ENCODE measurements around the gene PTPRN2.
"Not testable (repeated sequence)": the region's sequence is repeated elsewhere in the genome, so short reads cannot be mapped to it uniquely, and the experiment has no call there.

PTPRN2 gene

DNA sequence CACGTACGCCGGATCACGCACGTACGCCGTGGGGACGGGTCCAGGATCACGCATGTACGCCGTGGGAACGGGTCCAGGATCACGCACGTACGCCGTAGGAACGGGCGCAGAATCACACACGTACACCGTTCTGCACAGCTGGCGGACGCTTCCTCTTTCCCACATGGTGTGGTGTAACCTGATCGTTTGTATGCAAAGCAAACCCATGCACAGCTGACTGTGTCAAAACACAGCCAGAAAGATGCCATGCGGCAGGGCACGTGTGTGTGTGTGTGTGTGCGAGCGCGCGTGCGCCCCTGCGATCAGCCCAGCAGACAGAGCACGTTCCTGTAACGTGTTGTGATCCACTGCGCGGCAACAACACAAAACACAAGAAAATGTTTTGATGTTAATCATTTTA is 677.2 kb downstream of the PTPRN2 start:
- no peak for DNase-seq (ENCODE audit: insufficient read length, low spot score)
- TF ChIP-seq, protein P1, sequence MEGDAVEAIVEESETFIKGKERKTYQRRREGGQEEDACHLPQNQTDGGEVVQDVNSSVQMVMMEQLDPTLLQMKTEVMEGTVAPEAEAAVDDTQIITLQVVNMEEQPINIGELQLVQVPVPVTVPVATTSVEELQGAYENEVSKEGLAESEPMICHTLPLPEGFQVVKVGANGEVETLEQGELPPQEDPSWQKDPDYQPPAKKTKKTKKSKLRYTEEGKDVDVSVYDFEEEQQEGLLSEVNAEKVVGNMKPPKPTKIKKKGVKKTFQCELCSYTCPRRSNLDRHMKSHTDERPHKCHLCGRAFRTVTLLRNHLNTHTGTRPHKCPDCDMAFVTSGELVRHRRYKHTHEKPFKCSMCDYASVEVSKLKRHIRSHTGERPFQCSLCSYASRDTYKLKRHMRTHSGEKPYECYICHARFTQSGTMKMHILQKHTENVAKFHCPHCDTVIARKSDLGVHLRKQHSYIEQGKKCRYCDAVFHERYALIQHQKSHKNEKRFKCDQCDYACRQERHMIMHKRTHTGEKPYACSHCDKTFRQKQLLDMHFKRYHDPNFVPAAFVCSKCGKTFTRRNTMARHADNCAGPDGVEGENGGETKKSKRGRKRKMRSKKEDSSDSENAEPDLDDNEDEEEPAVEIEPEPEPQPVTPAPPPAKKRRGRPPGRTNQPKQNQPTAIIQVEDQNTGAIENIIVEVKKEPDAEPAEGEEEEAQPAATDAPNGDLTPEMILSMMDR (IDR thresholded peaks at IDR 0.05; ENCODE audit: insufficient read depth, missing control alignments) = no peak

DNA sequence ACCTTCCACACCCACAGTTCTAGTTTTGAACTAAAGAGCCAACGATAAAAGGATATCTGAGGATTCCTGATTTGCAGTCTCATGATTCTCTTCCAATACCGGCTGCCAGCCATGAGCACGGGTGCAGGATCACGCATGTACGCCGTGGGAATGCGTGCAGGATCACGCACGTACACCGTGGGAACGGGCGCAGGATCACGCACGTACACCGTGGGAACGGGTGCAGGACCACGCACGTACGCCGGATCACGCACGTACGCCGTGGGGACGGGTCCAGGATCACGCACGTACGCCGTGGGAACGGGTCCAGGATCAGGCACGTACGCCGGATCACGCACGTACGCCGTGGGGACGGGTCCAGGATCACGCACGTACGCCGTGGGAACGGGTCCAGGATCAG is 677.6 kb downstream of the PTPRN2 start:
- not testable (repeated sequence) for DNase-seq (ENCODE audit: insufficient read length, low spot score); FAIRE-seq

More for the DNA sequence above, 677.2 kb downstream of the PTPRN2 start:
- FAIRE-seq = no peak

DNA sequence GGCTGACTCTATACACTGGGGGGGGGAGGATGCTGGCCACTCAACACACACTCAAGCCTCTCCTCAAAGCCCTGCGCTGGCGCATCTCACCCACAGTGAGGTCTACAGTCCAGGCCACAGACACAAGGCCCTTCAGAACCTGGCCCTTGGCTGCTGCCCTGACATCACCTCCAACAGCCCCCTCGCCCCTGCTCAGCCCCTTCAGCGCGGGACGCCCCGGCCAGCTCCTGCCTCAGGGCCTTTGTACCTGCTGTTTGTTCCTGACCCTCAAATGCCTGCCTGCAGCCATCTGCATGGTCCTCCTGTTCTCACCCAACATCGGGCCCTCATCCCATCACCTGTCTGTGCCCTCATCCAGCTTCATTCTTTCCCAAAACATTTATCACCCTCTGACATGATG is 678.3 kb downstream of the PTPRN2 start:
- TF ChIP-seq, protein P1 (IDR thresholded peaks at IDR 0.05; ENCODE audit: insufficient read depth, missing control alignments) = no peak
- DNase-seq (ENCODE audit: insufficient read length, low spot score) (no peak), FAIRE-seq (no peak)

DNA sequence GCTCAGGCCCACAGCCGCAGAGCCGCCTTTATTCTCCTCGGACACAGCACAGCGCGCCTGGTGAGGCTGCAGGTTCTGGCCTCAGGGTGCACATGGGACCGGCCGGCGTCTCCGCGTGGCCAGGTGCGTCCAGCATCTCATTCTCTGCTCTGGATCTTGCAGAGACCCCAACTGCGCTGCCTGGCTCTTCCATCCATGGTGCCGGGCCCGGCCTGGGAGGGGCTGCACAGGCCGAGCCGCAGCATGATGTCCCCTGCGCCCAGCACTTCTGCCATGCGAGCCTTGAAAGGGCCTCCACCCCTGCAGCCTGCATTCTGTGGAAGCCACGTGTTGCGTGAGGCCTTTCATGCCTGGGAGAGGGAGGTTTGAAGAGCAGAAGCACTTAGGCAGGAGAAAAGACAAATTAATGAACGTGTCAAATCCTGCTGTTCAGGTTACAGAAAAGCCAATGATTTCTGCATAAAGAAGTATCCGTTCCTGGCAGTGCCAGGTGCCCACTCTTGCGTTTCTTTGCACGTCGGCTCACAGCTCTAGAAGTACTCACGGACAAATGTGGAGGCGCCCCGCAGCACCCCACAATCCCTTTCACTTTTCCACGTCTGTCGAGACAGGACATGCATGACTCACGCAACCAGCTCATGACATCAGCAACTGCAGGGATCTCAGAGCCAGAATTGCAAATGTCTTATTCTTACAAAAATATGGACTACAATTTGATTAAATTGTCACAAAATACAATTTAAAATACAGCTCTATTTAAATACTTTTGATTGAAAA is 679.4 kb downstream of the PTPRN2 start:
- DNase-seq (ENCODE audit: insufficient read length, low spot score) (no peak), FAIRE-seq (no peak)
- TF ChIP-seq, protein P1 (IDR thresholded peaks at IDR 0.05; ENCODE audit: insufficient read depth, missing control alignments) = no peak

DNA sequence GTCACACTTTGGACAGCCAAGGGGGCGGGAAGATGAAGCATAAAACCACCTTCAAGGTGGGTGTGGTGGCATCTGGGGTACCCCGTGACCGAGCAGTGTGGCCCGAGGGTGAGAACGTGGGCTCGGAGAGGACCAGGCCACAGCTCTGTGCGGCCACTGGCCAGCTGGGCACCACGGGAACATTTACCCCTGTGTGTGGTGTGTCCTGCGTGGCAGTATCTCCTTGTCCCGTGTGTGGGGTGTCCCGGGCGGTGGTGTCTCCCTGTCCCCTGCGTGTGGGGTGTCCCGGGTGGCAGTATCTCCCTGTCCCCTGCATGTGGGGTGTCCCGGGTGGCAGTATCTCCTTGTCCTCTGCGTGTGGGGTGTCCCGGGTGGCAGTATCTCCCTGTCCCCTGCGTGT is 680.5 kb downstream of the PTPRN2 start:
- FAIRE-seq (no peak), DNase-seq (ENCODE audit: insufficient read length, low spot score) (no peak)
- TF ChIP-seq, protein P1 (IDR thresholded peaks at IDR 0.05; ENCODE audit: insufficient read depth, missing control alignments) = no peak

DNA sequence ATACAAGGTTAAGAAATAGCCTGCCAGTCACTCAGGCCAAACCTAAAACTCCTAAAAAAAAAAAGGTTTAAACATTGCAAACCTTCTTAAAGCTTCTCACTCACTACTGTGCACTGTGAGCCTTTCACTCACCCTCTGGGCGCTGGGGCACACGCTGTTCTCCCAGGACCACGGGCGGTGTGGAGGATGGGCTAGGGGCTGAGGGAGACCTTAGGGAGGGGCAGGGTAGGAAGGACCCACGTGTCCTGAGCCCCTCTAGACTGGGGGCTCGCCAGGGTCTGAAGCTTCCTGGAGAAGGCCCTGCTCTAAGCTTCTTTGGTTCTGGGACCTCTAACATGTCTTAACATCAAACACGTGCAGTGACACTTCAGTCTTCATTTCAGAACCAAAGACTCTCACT is 681.0 kb downstream of the PTPRN2 start:
- TF ChIP-seq, protein P1 (IDR thresholded peaks at IDR 0.05; ENCODE audit: insufficient read depth, missing control alignments) = no peak
- no peak for FAIRE-seq

DNA sequence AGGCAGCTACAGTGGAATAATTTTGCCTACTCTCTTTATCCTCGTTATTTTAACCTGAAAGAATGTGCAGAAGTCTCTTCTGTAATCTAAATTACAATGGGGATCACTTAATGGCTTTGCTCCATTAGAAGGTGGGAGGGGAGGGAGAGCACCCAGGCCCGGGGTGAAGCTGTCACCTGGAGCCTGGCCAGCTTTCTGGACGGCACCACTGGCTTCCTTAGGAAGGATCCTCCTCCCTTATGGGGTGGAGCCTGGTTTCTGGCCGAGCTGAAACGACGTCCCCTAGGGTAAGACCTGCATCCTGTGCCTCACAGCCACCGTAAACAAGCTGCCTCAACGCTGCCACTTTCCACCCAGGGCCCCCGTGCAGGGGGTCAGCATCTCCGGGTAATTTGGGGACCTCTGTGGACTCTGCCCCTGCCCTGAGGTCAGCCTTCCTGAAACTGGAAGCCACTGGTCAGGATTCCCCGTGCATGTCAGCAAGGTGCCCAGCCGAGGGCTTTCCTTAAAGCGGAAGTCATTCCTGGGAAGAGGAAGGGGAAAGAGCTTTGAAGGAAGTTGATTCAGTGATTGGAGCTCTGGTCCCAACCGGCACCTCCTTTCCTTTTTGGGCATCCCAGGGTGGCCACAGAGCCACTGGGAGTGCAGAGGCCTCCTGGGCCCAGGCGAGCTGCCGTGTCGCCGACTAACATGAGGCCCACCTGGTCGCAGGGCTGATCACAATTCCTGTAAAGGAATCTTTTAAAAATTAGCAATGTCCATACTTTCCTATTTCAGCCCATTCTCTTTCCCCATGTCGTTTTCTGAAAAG is 681.8 kb downstream of the PTPRN2 start:
- TF ChIP-seq, protein P1 (IDR thresholded peaks at IDR 0.05; ENCODE audit: insufficient read depth, missing control alignments) = no peak
- DNase-seq (ENCODE audit: insufficient read length, low spot score) = no peak
- FAIRE-seq = no peak

More for the DNA sequence above, 681.0 kb downstream of the PTPRN2 start:
- DNase-seq (ENCODE audit: insufficient read length, low spot score) = no peak
